GM12878 (cell line): ENCODE measurements around the gene POLE2. TPM values are rescaled to one million over a fixed set of nuclear protein-coding genes. Genes with fewer than 3 reads are reported as not detected.

ENCODE experiments used
- EED ChIP-seq: sonication (generic); IDR thresholded peaks from 2 replicates; pipeline ENCODE4 v1.6.1; 2016; ENCODE audit warnings: antibody characterized with exemption, low read depth
- EP300 ChIP-seq, 2 experiments: fragments of 150-350 bp in 1 of 2; IDR thresholded peaks; 2 replicates each; pipeline ENCODE4 v1.6.1; 2011 to 2012; ENCODE audit warnings: low read depth in 2 of 2, low read length in 2 of 2, borderline replicate concordance in 1 of 2, improper control_type of control experiment in 1 of 2, inconsistent platforms in 1 of 2; ENCODE audit not compliant: control insufficient read depth in 1 of 2
- FOXK2 ChIP-seq: fragments of 450-650 bp; IDR thresholded peaks from 2 replicates; pipeline ENCODE4 v1.6.1; 2017; ENCODE audit warnings: mild to moderate bottlenecking, moderate library complexity
- MEF2A ChIP-seq: IDR thresholded peaks from 2 replicates; pipeline ENCODE4 v1.6.1; 2011; ENCODE audit warnings: low read depth, mild to moderate bottlenecking, low read length, moderate library complexity; ENCODE audit not compliant: insufficient read depth
- MTA3 ChIP-seq: IDR thresholded peaks from 2 replicates; pipeline ENCODE4 v1.6.1; 2012; ENCODE audit warnings: low read length, inconsistent platforms, borderline replicate concordance
- RELA ChIP-seq: fragments of 450-650 bp; IDR thresholded peaks from 2 replicates; pipeline ENCODE4 v1.8.0; 2014; ENCODE audit warnings: borderline replicate concordance; ENCODE audit not compliant: partially characterized antibody
- RFX5 ChIP-seq: IDR thresholded peaks from 2 replicates; pipeline ENCODE4 v1.6.1; 2011; ENCODE audit warnings: low read depth, low read length, improper control_type of control experiment
- SPI1 ChIP-seq: IDR thresholded peaks from 2 replicates; pipeline ENCODE4 v1.6.1; 2011; ENCODE audit warnings: low read depth, mild to moderate bottlenecking, low read length, moderate library complexity, borderline replicate concordance; ENCODE audit not compliant: insufficient read depth
- SUPT20H ChIP-seq: IDR thresholded peaks from 2 replicates; pipeline ENCODE4 v1.6.1; 2011; ENCODE audit warnings: low read depth, mild to moderate bottlenecking, low read length, moderate library complexity, borderline replicate concordance; ENCODE audit not compliant: control insufficient read depth
- TARDBP ChIP-seq: IDR thresholded peaks from 2 replicates; pipeline ENCODE4 v1.6.1; 2016; ENCODE audit warnings: borderline replicate concordance
- ZNF384 ChIP-seq: IDR thresholded peaks from 2 replicates; pipeline ENCODE4 v1.6.1; 2012; ENCODE audit warnings: low read depth, mild to moderate bottlenecking, low read length, improper control_type of control experiment, borderline replicate concordance
- ZSCAN29 ChIP-seq: fragments of 450-650 bp; IDR thresholded peaks from 2 replicates; pipeline ENCODE4 v1.6.1; 2017; ENCODE audit warnings: mild to moderate bottlenecking, moderate library complexity
- polyA plus RNA-seq, 11 experiments: library from polyadenylated mRNA; depleted of rRNA in 4 of 11; unstranded in 6 of 11; stranded (reverse) in 5 of 11; fragments of >200 nt; fragmentation: Nextera tagmentation in 4 of 11; fragmentation: Illumina TruSeq in 1 of 11; extraction: Ambion mirVana in 4 of 11; extraction: Trizol in 1 of 11; gene quantifications; 1 replicate in 1 of 11; 2 replicates in 10 of 11; pipeline versions ENCODE4 v1.2.1 to v1.2.3, GENCODE V29; 2011 to 2016; ENCODE audit warnings: inconsistent platforms in 2 of 11, missing spikeins in 2 of 11, low read depth in 1 of 11
- total RNA-seq, 4 experiments: library from RNA; depleted of rRNA in 3 of 4; stranded (reverse); fragments of >200 nt in 3 of 4; fragmentation: Illumina TruSeq in 1 of 4; extraction: Trizol in 1 of 4; gene quantifications; 2 replicates each; pipeline versions ENCODE4 v1.2.1 to v1.2.3, GENCODE V29; 2013 to 2021
- TF ChIP-seq, protein P1 (sequence below): fragments of 450-650 bp; conservative IDR thresholded peaks from 2 replicates; pipeline ENCODE4 v1.6.1; 2017; ENCODE audit warnings: mild to moderate bottlenecking, moderate library complexity
- TF ChIP-seq, protein P2 (sequence below): IDR thresholded peaks from 2 replicates; pipeline ENCODE4 v1.6.1; 2012; ENCODE audit warnings: improper control_type of control experiment, low read depth, low read length; ENCODE audit not compliant: insufficient replicate concordance
- TF ChIP-seq, protein P3 (sequence below): IDR thresholded peaks from 2 replicates; pipeline ENCODE4 v1.6.1; 2011; ENCODE audit warnings: low read depth, mild to moderate bottlenecking, low read length, moderate library complexity, borderline replicate concordance; ENCODE audit errors: extremely low read depth
- TF ChIP-seq, protein P4 (sequence below): fragments of 450-650 bp; IDR thresholded peaks from 2 replicates; pipeline ENCODE4 v1.6.1; 2017; ENCODE audit warnings: borderline replicate concordance
- TF ChIP-seq, protein P5 (sequence below): IDR thresholded peaks from 2 replicates; pipeline ENCODE4 v1.6.1; 2012; ENCODE audit warnings: low read depth, low read length, improper control_type of control experiment

The POLE2 gene
- total and polyA plus RNA-seq, 10 of the 15 experiments (the other 5 are each of a cell fraction or from before 2014, with no cell fraction given), result 22.0 to 45.6 (median 38.8) TPM

DNA sequence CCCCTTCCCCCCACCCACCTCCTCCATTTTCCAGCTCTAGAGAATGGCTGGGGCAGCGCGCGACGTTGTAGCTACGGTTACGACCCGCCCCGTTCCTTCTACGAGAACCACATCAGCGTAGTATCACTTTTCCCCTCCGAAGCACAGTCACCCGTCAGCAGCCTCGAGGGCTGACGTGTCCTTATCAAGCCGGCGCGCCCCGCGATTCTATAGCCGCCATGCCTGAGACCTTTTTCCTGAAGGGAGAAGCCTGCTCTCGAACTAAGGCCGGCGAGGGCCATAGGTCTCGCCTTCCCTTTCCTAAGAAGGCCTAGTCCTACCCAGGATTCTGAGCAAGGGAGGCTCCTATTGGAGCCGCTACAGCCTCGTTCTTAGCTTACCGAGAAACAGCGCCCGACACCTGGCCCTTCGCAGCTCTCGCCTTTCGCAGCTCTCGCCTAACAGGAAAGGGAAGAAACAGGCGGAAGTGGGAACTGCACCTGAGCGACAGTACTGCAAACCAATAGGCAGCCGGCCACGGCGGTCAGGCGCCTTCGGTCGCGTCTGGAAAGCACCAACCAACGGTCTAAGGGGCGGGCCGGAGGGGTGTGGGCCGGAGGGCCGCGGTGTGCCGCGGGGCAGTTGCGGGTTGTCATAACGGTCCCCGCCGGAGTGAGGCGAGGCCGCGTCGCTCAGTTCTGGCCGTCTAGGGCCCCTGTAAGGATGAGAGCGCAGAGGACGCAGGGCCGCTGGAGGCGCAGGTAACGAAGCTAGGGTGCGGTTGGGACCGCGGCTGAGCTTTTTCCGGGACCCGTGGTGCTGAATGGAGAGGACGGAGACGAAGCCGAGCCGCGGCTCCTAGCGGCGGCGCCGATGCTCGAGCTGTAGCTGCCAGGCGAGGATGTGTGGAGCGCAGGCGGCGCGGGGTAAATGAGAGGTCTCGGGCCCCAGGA is 67.6 kb downstream of the POLE2 start, which contains the start of the genes MGAT2 and RPL36AL (continued):
- TF ChIP-seq, protein P1, sequence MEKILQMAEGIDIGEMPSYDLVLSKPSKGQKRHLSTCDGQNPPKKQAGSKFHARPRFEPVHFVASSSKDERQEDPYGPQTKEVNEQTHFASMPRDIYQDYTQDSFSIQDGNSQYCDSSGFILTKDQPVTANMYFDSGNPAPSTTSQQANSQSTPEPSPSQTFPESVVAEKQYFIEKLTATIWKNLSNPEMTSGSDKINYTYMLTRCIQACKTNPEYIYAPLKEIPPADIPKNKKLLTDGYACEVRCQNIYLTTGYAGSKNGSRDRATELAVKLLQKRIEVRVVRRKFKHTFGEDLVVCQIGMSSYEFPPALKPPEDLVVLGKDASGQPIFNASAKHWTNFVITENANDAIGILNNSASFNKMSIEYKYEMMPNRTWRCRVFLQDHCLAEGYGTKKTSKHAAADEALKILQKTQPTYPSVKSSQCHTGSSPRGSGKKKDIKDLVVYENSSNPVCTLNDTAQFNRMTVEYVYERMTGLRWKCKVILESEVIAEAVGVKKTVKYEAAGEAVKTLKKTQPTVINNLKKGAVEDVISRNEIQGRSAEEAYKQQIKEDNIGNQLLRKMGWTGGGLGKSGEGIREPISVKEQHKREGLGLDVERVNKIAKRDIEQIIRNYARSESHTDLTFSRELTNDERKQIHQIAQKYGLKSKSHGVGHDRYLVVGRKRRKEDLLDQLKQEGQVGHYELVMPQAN, result peak; percentile 84
- peak; percentile 9; the same call in 1 of the 2 replicates for TF ChIP-seq EED
- TF ChIP-seq, protein P2, sequence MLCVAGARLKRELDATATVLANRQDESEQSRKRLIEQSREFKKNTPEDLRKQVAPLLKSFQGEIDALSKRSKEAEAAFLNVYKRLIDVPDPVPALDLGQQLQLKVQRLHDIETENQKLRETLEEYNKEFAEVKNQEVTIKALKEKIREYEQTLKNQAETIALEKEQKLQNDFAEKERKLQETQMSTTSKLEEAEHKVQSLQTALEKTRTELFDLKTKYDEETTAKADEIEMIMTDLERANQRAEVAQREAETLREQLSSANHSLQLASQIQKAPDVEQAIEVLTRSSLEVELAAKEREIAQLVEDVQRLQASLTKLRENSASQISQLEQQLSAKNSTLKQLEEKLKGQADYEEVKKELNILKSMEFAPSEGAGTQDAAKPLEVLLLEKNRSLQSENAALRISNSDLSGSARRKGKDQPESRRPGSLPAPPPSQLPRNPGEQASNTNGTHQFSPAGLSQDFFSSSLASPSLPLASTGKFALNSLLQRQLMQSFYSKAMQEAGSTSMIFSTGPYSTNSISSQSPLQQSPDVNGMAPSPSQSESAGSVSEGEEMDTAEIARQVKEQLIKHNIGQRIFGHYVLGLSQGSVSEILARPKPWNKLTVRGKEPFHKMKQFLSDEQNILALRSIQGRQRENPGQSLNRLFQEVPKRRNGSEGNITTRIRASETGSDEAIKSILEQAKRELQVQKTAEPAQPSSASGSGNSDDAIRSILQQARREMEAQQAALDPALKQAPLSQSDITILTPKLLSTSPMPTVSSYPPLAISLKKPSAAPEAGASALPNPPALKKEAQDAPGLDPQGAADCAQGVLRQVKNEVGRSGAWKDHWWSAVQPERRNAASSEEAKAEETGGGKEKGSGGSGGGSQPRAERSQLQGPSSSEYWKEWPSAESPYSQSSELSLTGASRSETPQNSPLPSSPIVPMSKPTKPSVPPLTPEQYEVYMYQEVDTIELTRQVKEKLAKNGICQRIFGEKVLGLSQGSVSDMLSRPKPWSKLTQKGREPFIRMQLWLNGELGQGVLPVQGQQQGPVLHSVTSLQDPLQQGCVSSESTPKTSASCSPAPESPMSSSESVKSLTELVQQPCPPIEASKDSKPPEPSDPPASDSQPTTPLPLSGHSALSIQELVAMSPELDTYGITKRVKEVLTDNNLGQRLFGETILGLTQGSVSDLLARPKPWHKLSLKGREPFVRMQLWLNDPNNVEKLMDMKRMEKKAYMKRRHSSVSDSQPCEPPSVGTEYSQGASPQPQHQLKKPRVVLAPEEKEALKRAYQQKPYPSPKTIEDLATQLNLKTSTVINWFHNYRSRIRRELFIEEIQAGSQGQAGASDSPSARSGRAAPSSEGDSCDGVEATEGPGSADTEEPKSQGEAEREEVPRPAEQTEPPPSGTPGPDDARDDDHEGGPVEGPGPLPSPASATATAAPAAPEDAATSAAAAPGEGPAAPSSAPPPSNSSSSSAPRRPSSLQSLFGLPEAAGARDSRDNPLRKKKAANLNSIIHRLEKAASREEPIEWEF, result no peak
- TF ChIP-seq, protein P3, sequence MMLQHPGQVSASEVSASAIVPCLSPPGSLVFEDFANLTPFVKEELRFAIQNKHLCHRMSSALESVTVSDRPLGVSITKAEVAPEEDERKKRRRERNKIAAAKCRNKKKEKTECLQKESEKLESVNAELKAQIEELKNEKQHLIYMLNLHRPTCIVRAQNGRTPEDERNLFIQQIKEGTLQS, result 0 out of 2 replicates have a peak, but pooled peaks have one; percentile 8
- TF ChIP-seq EP300 (IDR thresholded peaks at IDR 0.05; ENCODE audit: borderline replicate concordance in 1 of 2, control insufficient read depth in 1 of 2, low read depth in 2 of 2, low read length in 2 of 2), result no peak; a peak in 1 of 4 replicates
- peak; percentile 74; the same call in 1 of the 2 replicates for TF ChIP-seq ZSCAN29
- TF ChIP-seq, protein P4, sequence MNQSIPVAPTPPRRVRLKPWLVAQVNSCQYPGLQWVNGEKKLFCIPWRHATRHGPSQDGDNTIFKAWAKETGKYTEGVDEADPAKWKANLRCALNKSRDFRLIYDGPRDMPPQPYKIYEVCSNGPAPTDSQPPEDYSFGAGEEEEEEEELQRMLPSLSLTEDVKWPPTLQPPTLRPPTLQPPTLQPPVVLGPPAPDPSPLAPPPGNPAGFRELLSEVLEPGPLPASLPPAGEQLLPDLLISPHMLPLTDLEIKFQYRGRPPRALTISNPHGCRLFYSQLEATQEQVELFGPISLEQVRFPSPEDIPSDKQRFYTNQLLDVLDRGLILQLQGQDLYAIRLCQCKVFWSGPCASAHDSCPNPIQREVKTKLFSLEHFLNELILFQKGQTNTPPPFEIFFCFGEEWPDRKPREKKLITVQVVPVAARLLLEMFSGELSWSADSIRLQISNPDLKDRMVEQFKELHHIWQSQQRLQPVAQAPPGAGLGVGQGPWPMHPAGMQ, result peak; percentile 73; the same call in 1 of the 2 replicates
- no peak for TF ChIP-seq MEF2A
- peak; percentile 68; the same call in 1 of the 2 replicates for TF ChIP-seq TARDBP
- TF ChIP-seq FOXK2, result no peak
- peak; percentile 11; the same call in 1 of the 2 replicates for TF ChIP-seq RFX5
- peak; percentile 71; the same call in 1 of the 2 replicates for TF ChIP-seq SPI1
- no peak for TF ChIP-seq RELA
- no peak for TF ChIP-seq SUPT20H
- TF ChIP-seq ZNF384, result no peak
- no peak for TF ChIP-seq MTA3
- TF ChIP-seq, protein P5, sequence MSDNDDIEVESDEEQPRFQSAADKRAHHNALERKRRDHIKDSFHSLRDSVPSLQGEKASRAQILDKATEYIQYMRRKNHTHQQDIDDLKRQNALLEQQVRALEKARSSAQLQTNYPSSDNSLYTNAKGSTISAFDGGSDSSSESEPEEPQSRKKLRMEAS, result no peak
